Endodermal cell (in vitro differentiated cells): ENCODE data around the gene ARID1A. TPM values are rescaled to one million over a fixed set of nuclear protein-coding genes. Genes with fewer than 3 reads are reported as not detected.

Source experiments
- DNase-seq: peaks from one replicate; pipeline ENCODE4 v3.0.0-alpha.2; 2017
- H3K27ac ChIP-seq: 2 replicates; pipeline ENCODE4 v1.5.1; 2013; ENCODE audit warnings: mild to moderate bottlenecking, low read depth, low read length, moderate library complexity
- H3K27me3 ChIP-seq: 2 replicates; pipeline ENCODE4 v1.6.1; 2013; ENCODE audit warnings: mild to moderate bottlenecking, low read length, moderate library complexity; ENCODE audit not compliant: insufficient read depth, control insufficient read depth, poor library complexity, severe bottlenecking
- H3K36me3 ChIP-seq: 2 replicates; pipeline ENCODE4 v1.7.0; 2013; ENCODE audit warnings: mild to moderate bottlenecking, low read length, moderate library complexity; ENCODE audit not compliant: control insufficient read depth, insufficient read depth
- H3K4me1 ChIP-seq: one replicate; pipeline ENCODE4 v1.7.0; 2013; ENCODE audit warnings: low read length; ENCODE audit not compliant: control insufficient read depth, insufficient read depth
- H3K4me3 ChIP-seq: 2 replicates; pipeline ENCODE4 v1.5.1; 2013; ENCODE audit warnings: mild to moderate bottlenecking, low read length, moderate library complexity
- H3K9ac ChIP-seq: 2 replicates; pipeline ENCODE4 v1.6.1; 2013; ENCODE audit warnings: mild to moderate bottlenecking, low read length, moderate library complexity; ENCODE audit not compliant: poor library complexity, severe bottlenecking; ENCODE audit errors: extremely low read depth
- H3K9me3 ChIP-seq: 2 replicates; pipeline ENCODE4 v1.6.1; 2013; ENCODE audit warnings: mild to moderate bottlenecking, low read length, moderate library complexity; ENCODE audit not compliant: control insufficient read depth
- H3K27ac Mint-ChIP-seq: 2 replicates; pipeline ENCODE4 v1.8.0; 2020; ENCODE audit warnings: mixed read lengths
- H3K27me3 Mint-ChIP-seq: 2 replicates; pipeline ENCODE4 v1.8.0; 2021; ENCODE audit warnings: mild to moderate bottlenecking, mixed read lengths; ENCODE audit not compliant: insufficient read depth
- H3K36me3 Mint-ChIP-seq: 2 replicates; pipeline ENCODE4 v1.8.0; 2020; ENCODE audit warnings: low read depth, mixed read lengths
- H3K4me1 Mint-ChIP-seq: 2 replicates; pipeline ENCODE4 v1.8.0; 2020; ENCODE audit warnings: mixed read lengths
- H3K4me3 Mint-ChIP-seq: 2 replicates; pipeline ENCODE4 v1.8.0; 2020; ENCODE audit warnings: mild to moderate bottlenecking, moderate library complexity, mixed read lengths
- H3K9me3 Mint-ChIP-seq: 2 replicates; pipeline ENCODE4 v1.8.0; 2020; ENCODE audit warnings: mild to moderate bottlenecking, mixed read lengths
- WGBS, 2 experiments: methylation state at CpG; one replicate each; pipeline versions ENCODE4 v1.1.5 to v1.1.7; 2013; ENCODE audit warnings: missing lambda C conversion rate in 2 of 2, mixed read lengths in 1 of 2; ENCODE audit not compliant: insufficient coverage in 1 of 2, insufficient read length in 1 of 2; 5-methylcytosine and 5-hydroxymethylcytosine counted together
- total RNA-seq, 2 donors: library from RNA; stranded (reverse); fragmentation: NEBNext Ultra II Directional in 1 of 2; extraction: Animal tissue kit (Norgen Biotek cat#: 25700) in 1 of 2; gene quantifications; 2 replicates in 1 of 2; 3 replicates in 1 of 2; pipeline ENCODE4 v1.2.1, GENCODE V29; 2021
- TF ChIP-seq, protein P1 (sequence below): fragments of 200-600 bp; sonication (generic); conservative IDR thresholded peaks from 2 replicates; pipeline ENCODE4 v1.5.0; 2021; ENCODE audit warnings: antibody characterized with exemption, mild to moderate bottlenecking

ARID1A gene
- total RNA-seq, 2 donors from 2014 or later: 118 to 128 TPM

DNA sequence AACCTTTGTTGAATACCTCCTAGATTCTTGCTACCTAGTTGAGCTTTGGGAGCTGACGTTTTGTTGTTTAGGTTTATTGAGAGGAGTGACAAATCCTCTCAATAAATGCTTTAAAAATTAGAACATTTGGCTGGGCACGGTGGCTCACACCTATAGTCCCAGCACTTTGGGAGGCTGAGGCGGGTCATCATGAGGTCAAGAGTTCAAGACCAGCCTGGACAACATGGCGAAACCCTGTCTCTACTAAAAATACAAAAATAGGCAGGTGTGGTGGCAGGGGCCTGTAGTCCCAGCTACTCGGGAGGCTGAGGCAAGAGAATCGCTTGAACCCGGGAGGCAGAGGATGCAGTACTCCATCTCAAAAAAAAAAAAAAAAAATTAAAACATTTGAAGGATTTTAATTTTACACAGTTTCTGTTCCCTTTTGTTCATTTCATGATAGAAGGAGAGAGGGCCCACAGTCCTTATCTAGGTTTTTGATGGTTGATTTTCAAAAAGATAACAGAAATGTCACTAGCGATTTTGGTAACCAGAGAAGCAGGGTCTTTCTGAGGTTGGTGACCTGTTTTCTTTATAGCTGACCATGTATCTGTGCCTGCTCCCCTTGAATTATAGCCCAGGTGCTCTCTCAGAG lies 47.7 kb downstream of the ARID1A start:
- H3K36me3 Mint-ChIP-seq: peaks cover 83% of the 10 kb centered on the region
- no peaks in the 10 kb centered on the region for H3K9me3 Mint-ChIP-seq
- peaks cover 22% of the 10 kb centered on the region for H3K4me1 Mint-ChIP-seq
- DNase-seq: no peak
- H3K9ac ChIP-seq: no peak overlapping the region
- peak overlapping the region; percentile 35 for H3K27ac Mint-ChIP-seq
- 92 to 93% methylated on average over 4 to 8 of the region's 8 CpGs for WGBS, 2 experiments
- TF ChIP-seq, protein P1, sequence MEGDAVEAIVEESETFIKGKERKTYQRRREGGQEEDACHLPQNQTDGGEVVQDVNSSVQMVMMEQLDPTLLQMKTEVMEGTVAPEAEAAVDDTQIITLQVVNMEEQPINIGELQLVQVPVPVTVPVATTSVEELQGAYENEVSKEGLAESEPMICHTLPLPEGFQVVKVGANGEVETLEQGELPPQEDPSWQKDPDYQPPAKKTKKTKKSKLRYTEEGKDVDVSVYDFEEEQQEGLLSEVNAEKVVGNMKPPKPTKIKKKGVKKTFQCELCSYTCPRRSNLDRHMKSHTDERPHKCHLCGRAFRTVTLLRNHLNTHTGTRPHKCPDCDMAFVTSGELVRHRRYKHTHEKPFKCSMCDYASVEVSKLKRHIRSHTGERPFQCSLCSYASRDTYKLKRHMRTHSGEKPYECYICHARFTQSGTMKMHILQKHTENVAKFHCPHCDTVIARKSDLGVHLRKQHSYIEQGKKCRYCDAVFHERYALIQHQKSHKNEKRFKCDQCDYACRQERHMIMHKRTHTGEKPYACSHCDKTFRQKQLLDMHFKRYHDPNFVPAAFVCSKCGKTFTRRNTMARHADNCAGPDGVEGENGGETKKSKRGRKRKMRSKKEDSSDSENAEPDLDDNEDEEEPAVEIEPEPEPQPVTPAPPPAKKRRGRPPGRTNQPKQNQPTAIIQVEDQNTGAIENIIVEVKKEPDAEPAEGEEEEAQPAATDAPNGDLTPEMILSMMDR: no peak
- H3K9me3 ChIP-seq: peaks cover 4% of the 10 kb centered on the region
- H3K4me3 Mint-ChIP-seq: no peak overlapping the region
- no peaks in the 10 kb centered on the region for H3K27me3 Mint-ChIP-seq
- H3K4me1 ChIP-seq: no peaks in the 10 kb centered on the region
- peaks cover 91% of the 10 kb centered on the region for H3K36me3 ChIP-seq
- H3K27me3 ChIP-seq: no peaks in the 10 kb centered on the region
- H3K4me3 ChIP-seq: no peak overlapping the region
- no peak overlapping the region for H3K27ac ChIP-seq

DNA sequence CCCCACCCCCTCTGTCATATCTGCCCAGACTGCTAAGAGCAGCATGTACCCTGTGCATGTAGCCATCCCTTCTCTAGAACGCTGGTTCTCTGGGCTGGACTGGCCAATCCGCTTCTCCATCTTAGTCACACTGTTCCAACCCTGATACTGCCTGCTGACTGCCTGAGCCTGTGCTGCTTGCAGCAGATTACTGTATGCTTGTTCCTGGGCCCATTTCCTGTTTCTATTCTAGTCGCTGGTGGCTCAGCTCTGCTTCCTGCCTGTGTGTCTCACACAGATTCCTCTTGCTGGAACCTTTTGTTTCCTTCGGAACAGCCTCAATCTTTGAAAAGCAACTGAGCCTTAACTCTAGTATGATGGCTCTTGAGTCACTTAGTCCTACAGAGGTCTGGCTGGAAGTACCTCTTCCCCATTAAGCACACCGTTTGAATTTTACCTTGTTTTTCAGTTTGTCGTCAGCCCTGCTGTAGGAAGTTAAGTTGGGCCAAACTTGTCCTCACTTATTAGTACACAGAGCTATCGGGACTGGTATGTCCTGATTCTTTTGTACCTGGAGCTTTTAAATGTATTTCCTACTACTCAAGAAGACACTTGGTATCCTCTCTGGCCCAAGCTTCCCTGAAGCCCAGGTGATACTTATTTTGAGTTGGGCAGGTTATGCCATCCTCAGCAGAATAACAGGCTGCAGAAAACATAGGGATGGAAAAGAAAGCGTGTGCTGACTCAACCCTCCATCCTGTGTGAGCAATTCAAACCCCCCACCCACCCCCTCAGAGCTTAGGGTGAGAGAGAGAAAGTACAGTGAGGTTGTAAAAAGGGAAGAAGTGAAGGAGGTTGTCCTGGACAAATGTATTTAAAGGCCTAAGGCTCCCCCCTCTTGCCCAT lies 48.5 kb downstream of the ARID1A start:
- TF ChIP-seq, protein P1: no peak
- no peaks in the 10 kb centered on the region for H3K27me3 ChIP-seq
- H3K36me3 ChIP-seq: peaks cover 92% of the 10 kb centered on the region
- H3K27me3 Mint-ChIP-seq: no peaks in the 10 kb centered on the region
- H3K4me1 Mint-ChIP-seq: peaks cover 26% of the 10 kb centered on the region
- DNase-seq: peak; percentile 81
- H3K27ac ChIP-seq: peak overlapping the region; percentile 33
- 80 to 84% methylated on average over 6 to 7 of the region's 8 CpGs for WGBS, 2 experiments
- peaks cover 83% of the 10 kb centered on the region for H3K36me3 Mint-ChIP-seq
- H3K4me3 Mint-ChIP-seq: no peak overlapping the region
- H3K9me3 ChIP-seq: peaks cover 4% of the 10 kb centered on the region
- no peak overlapping the region for H3K4me3 ChIP-seq
- H3K27ac Mint-ChIP-seq: peak overlapping the region; percentile 35
- no peaks in the 10 kb centered on the region for H3K9me3 Mint-ChIP-seq
- no peaks in the 10 kb centered on the region for H3K4me1 ChIP-seq
- no peak overlapping the region for H3K9ac ChIP-seq

DNA sequence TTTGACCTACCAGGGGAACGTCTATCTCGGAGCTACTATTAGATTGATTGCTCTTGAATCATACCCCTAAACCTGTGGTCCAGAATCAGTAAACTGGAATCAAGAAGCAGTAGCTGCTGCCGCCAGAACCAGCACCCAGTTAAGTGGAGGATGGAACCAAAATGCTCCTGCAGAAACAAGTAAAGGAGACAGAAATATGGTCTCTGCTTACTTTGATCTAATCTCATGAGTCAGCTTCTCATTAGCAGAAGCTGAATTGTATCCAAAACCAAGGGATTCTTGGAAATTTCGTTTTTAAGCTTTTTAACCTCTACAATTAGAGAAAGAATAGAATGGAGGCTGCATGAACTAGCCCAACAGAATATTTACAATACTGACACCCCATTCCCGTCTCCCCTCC lies 49.4 kb downstream of the ARID1A start:
- Histone ChIP-seq H3K9me3 (peaks cover 4% of the 10 kb centered on the region), H3K4me3 (no peak overlapping the region), H3K27me3 (no peaks in the 10 kb centered on the region), H3K27ac (no peak overlapping the region), H3K9ac (no peak overlapping the region), H3K36me3 (peaks cover 92% of the 10 kb centered on the region), H3K4me1 (no peaks in the 10 kb centered on the region)
- peaks cover 86% of the 10 kb centered on the region for H3K36me3 Mint-ChIP-seq
- TF ChIP-seq, protein P1: no peak
- 95 to 100% methylated on average over 4 to 5 of the region's 5 CpGs for WGBS, 2 experiments
- no peaks in the 10 kb centered on the region for H3K27me3 Mint-ChIP-seq
- no peak overlapping the region for H3K4me3 Mint-ChIP-seq
- no peak for DNase-seq
- H3K27ac Mint-ChIP-seq: no peak overlapping the region
- peaks cover 32% of the 10 kb centered on the region for H3K4me1 Mint-ChIP-seq
- H3K9me3 Mint-ChIP-seq: no peaks in the 10 kb centered on the region
